Activated gamma-delta T cell treated with Interleukin-2 at 50 U/mL for 16 hours (primary cell): Measurements from ENCODE around the gene TXLNA.
"Not testable (repeated sequence)": the region's sequence is repeated elsewhere in the genome, so short reads cannot be mapped to it uniquely, and the experiment has no call there.

Experiments used
- DNase-seq: peaks from one replicate; pipeline ENCODE4 v3.0.0-alpha.2; 2020

TXLNA gene

DNA sequence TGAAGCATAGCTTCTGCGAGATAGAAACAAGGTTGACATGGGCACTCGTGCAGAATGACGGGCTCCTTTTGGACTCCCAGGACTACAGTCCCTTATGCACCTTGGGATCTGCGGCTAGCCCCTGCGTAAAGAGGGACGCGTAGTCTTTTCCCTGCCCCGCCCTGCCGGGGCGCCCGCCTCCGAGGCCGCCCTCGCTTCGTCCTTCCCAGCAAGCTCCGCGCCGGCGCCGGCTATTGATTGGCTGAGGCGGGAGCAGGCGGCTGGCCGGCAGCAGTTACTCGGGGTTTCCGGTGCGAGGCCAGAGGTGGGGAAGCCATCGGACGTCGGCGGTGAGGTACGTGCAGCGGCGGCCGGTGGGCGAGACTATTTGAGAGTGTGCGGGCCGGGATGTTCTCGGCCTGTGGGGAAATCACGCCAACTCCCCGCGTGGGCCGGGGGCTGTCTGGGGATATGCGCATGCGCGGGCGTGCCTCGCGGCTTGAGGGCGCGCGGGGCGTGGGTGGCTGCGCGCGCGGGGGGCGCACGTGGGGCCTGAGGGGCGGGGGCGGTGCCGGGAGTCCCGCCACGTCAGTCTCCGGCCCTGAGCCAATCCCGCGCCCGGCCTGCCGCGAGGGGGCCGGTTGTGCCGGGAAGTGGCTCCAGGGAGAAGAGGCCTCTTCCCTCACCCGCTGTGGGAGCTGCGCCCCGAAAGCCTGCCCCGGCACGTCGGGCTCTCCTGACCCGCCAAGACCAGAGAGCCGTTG lies at the start of gene TXLNA:
Gene TXLNA (plus strand): TSS at position 233 of the 743 bp plus-strand sequence. CDS start 671 bp downstream, outside the sequence.
- peak; percentile 83 for DNase-seq

GRCh38 chr1:32133950-32134280 lies 45.6 kb upstream of the TXLNA start:
- DNase-seq: not testable (repeated sequence)

GRCh38 chr1:32137111-32137510 lies 42.4 kb upstream of the TXLNA start:
- no peak for DNase-seq

- no peak for DNase-seq
These were observed 40.5 kb upstream of the TXLNA start for GRCh38 chr1:32138965-32139364.

- DNase-seq: no peak
These were observed 36.8 kb upstream of the TXLNA start for GRCh38 chr1:32142446-32143301.

DNA sequence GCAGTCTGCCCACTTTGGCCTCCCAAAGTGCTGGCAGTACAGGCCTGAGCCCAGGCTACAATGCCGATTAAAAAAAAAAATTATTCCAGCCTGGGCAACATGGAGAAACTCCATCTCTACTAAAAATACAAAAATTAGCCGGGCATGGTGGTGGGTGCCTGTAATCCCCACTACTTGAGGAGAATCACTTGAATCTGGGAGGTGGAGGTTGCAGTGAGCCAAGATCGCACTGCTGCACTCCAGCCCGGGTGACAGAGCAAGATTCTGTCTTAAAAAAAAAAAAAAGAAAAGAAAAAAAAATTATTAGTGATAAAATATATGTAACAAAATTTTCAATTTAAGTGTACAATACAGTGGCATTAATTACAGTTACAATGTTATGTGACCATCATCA lies 36.2 kb upstream of the TXLNA start:
- DNase-seq: not testable (repeated sequence)

GRCh38 chr1:32144033-32144432 lies 35.4 kb upstream of the TXLNA start:
- no peak for DNase-seq

- not testable (repeated sequence) for DNase-seq
These were observed 31.7 kb upstream of the TXLNA start for GRCh38 chr1:32147799-32148198.

DNA sequence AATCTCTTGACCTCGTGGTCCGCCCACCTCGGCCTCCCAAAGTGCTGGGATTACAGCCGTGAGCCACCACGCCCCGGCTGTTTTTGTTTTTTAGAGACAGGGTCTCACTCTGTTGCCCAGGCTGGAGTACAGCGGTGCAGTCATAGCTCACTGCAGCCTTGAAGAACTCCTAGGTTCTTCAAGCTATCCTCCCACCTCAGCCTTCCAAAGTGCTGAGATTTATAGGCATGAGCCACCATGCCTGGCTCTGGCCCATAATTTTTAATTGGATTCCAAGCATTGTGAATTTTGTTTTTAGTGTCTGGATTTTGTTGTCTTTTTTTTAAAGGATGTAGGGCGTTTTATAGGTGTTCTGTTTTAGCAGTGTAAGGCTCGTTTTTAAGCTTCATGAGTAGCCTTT lies 28.6 kb upstream of the TXLNA start:
- no peak for DNase-seq

GRCh38 chr1:32151319-32151787 lies 28.1 kb upstream of the TXLNA start:
- no peak for DNase-seq

- DNase-seq: no peak
These were observed 20.3 kb upstream of the TXLNA start for GRCh38 chr1:32159189-32159588.

DNA sequence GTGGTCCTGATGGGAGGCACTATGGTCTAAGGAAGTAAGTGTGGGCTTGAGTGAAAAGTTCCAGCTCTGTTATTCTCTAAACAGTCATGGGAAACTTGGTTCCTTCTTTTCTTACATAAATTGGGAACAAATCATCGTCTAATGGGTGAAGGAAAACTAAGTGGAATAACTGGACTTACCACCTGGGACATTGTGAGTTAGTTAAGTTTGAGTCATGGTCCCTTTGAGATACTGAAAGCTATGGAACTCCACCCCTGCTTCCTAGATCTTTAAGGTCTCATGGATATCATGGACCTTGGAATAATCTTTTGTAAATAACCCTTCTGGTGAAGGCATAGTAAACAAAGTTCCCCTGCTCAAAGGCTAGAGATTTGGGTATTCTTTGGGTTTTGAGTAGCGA lies 16.1 kb upstream of the TXLNA start:
- no peak for DNase-seq

- DNase-seq: not testable (repeated sequence)
These were observed 13.8 kb upstream of the TXLNA start for GRCh38 chr1:32165633-32166032.

DNA sequence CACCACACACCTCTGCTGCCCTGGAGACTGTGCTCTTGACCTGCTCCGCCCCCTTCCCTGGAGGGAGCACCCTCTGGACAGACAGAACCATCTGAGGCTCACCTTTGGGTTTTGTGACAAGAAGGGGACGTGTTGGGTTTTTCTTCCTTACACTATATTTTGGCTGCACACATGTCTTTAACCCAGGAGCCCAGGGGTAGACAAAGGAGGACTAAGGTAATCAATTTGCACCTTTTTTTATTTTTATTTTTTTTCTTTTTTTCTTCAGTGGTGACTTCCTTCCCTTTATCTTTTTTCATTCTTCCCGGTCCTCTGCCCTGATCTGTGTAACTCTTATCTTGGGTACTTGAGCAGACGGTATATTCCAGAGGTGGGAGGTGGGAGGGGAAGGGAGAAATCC lies 8.5 kb upstream of the TXLNA start:
- DNase-seq: no peak

DNA sequence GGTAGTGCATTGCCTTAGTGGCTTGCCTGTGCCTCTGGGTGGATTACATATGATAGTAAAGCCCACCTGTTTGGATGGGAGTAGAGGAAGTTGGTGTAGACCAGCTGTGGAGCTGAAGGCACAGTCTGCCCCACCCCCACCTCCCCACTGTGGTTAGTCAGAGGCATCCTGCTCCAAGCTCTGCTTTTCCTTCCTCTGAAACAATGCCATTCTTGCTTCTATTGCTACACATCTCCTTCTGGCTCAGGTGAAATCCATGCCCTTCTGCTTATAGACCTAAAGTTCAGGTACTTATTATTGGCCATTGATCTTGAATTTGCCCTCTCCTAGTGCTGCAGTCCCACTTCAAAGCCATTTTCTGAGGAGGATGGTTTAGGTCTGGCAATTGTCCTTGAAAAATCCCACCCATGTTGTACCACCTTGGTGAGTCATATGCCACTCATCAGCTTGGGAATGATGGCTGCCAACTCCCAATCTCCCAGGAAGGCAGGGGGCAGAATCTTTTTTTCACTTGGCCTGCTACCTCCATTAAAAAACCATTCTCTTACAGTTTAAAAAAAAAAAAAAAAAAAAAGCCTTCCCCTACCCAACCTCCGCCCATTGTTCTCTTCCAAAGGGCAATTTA lies 6.7 kb upstream of the TXLNA start:
- DNase-seq: no peak

GRCh38 chr1:32178380-32179192 lies 889 bp upstream of the TXLNA start:
- DNase-seq: no peak

DNA sequence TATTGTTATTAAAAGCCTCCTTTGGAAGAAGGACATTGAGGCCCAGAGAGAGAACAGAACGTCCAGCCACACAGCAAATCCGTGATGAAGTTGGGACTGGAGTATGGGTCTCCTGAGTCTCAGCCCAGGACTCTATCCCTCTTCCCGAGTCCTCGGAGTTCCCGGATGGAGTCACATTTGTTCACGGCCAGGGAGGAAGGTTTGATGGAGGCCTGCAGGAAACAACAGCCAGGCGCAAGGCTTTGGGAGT lies 357 bp upstream of the TXLNA start:
- no peak for DNase-seq

- DNase-seq: peak; percentile 19
These were observed 948 bp downstream of the TXLNA start for GRCh38 chr1:32180186-32181060.

DNA sequence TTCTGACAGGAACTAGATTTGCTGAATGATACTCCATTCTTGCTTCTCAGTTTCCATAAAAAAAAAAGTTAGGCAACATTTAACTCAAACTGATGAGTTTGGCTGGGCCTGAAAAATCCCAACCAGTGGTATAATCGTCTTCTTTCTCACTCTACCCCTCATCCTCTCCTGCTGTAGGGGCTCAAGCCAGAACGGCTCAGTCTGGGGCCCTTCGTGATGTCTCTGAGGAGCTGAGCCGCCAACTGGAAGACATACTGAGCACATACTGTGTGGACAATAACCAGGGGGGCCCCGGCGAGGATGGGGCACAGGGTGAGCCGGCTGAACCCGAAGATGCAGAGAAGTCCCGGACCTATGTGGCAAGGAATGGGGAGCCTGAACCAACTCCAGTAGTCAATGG lies 1.6 kb downstream of the TXLNA start:
- no peak for DNase-seq

DNA sequence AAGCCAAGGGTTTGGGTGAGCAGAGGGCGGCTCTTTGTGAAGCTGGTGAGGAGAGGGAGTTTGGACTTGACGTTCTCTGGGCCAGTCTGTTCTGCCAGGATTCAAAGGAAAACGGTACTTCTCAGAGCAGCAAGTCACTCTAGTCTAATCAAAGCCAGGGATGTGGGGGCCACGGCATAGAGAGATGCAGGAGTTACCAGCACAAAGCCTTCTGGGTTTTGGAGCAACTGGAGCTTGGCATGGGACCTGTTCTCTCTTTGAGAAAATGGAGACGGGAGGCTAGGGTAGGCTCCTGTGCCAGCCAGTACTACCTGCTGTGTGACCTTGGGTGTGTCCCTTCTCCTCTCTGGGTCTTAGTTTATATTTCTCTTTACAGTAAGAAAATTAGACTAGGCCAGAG lies 2.1 kb downstream of the TXLNA start:
- no peak for DNase-seq

DNA sequence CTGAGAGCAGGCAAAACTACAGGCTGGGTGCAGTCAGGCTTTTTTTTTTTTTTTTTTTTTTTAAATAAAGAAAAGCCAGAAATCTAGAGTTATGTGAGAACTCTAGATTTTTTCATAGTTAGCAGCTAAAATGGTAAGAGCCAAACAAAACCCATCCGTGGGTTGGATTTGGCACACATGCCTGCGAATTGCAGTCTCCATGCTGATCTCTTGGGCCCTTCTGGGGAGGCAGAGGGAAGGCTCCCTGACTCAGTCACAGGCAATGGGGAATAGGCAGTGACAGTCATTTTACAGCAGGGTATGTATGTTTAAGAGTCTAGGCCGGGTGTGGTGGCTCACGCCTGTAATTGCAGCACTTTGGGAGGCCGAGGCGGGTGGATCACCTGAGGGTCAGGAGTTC lies 2.6 kb downstream of the TXLNA start:
- DNase-seq: no peak

DNA sequence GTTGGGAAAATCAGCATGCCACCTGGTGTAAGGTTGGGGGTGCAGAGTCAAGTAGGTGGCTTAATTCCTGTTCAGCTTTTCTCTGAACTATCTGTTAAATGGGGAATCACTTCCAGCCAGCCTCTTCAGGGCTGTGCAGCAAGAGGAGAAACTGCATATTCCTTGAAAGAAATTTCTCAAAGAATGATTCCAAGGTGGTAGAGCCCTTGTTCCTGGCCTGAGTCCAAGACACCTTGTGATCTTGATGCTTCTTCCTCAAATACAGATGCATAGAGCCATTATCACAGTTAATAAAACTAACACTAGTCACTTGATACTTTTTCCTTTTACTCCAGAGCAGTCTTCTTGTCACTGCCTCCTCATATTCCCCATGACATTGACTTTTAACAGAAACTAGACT lies 5.2 kb downstream of the TXLNA start:
- DNase-seq: no peak
